ENCODE results near the gene FRMPD1. TPM values are rescaled to one million over a fixed set of nuclear protein-coding genes. Genes with fewer than 3 reads are reported as not detected.
"Not testable (repeated sequence)": the region's sequence is repeated elsewhere in the genome, so short reads cannot be mapped to it uniquely, and the experiment has no call there.

The FRMPD1 gene
- total and polyA plus RNA-seq, 3 experiments from 2014 or later, result not detected

GRCh38 chr9:37740631-37741328 lies 90.0 kb downstream of the FRMPD1 start:
- H3K4me1 Mint-ChIP-seq, result no peaks in the 10 kb centered on the region
- ChIA-PET CTCF (no interaction called here), POLR2A (no interaction called here)
- H3K27ac ChIP-seq (ENCODE audit: low read depth, low read length), result no peak overlapping the region
- H3K9me3 Mint-ChIP-seq, result no peaks in the 10 kb centered on the region
- H3K27me3 ChIP-seq (ENCODE audit: insufficient read depth, low read length, poor library complexity, severe bottlenecking), result no peaks in the 10 kb centered on the region
- H3K9me3 ChIP-seq (ENCODE audit: low read length), result no peaks in the 10 kb centered on the region
- H3K4me1 ChIP-seq (ENCODE audit: insufficient read depth, low read length), result no peaks in the 10 kb centered on the region
- no peak for DNase-seq
- no peak overlapping the region for H3K4me3 Mint-ChIP-seq
- peaks cover 4 to 10% of the 10 kb centered on the region in 2 donors for H3K27me3 Mint-ChIP-seq
- no peaks in the 10 kb centered on the region for H3K36me3 ChIP-seq (ENCODE audit: insufficient read depth, low read length)
- no peaks in the 10 kb centered on the region for H3K36me3 Mint-ChIP-seq
- H3K4me3 ChIP-seq (ENCODE audit: low read length), result no peak overlapping the region
- H3K27ac Mint-ChIP-seq, result peak overlapping the region in 1 of 8 donors; percentile 86

GRCh38 chr9:37745970-37746369 lies 95.2 kb downstream of the FRMPD1 start:
- Mint-ChIP-seq H3K4me1 (peaks cover 0 to 5% (median 4%) of the 10 kb centered on the region in 3 donors), H3K27me3 (peaks cover 0 to 7% of the 10 kb centered on the region in 2 donors), H3K9me3 (no peaks in the 10 kb centered on the region), H3K27ac (no peak overlapping the region), H3K36me3 (no peaks in the 10 kb centered on the region), H3K4me3 (no peak overlapping the region)
- no peak overlapping the region for H3K27ac ChIP-seq (ENCODE audit: low read depth, low read length)
- H3K4me1 ChIP-seq (ENCODE audit: insufficient read depth, low read length), result no peaks in the 10 kb centered on the region
- CTCF ChIA-PET, result interaction anchor here (1.6 kb wide), 1 partner anchor 12 kb away, joined by 3 read pairs; no protein-coding TSS in a partner anchor
- POLR2A ChIA-PET, result no interaction called here
- no peaks in the 10 kb centered on the region for H3K27me3 ChIP-seq (ENCODE audit: insufficient read depth, low read length, poor library complexity, severe bottlenecking)
- no peaks in the 10 kb centered on the region for H3K9me3 ChIP-seq (ENCODE audit: low read length)
- no peaks in the 10 kb centered on the region for H3K36me3 ChIP-seq (ENCODE audit: insufficient read depth, low read length)
- DNase-seq, result no peak
- H3K4me3 ChIP-seq (ENCODE audit: low read length), result no peak overlapping the region

GRCh38 chr9:37746448-37747270 lies 95.9 kb downstream of the FRMPD1 start:
- no peaks in the 10 kb centered on the region for H3K9me3 ChIP-seq (ENCODE audit: low read length)
- H3K27ac ChIP-seq (ENCODE audit: low read depth, low read length), result no peak overlapping the region
- H3K4me1 ChIP-seq (ENCODE audit: insufficient read depth, low read length), result no peaks in the 10 kb centered on the region
- no peak overlapping the region for H3K27ac Mint-ChIP-seq
- H3K9me3 Mint-ChIP-seq, result no peaks in the 10 kb centered on the region
- H3K27me3 ChIP-seq (ENCODE audit: insufficient read depth, low read length, poor library complexity, severe bottlenecking), result no peaks in the 10 kb centered on the region
- H3K4me3 ChIP-seq (ENCODE audit: low read length), result no peak overlapping the region
- no peaks in the 10 kb centered on the region for H3K36me3 Mint-ChIP-seq
- H3K4me3 Mint-ChIP-seq, result no peak overlapping the region
- no peak for DNase-seq
- H3K36me3 ChIP-seq (ENCODE audit: insufficient read depth, low read length), result no peaks in the 10 kb centered on the region
- ChIA-PET CTCF (no interaction called here), POLR2A (no interaction called here)
- H3K4me1 Mint-ChIP-seq, result peaks cover 0 to 6% (median 5%) of the 10 kb centered on the region in 3 donors
- peaks cover 0 to 7% of the 10 kb centered on the region in 2 donors for H3K27me3 Mint-ChIP-seq

GRCh38 chr9:37747271-37747753 lies 96.6 kb downstream of the FRMPD1 start:
- H3K4me3 Mint-ChIP-seq, result no peak overlapping the region
- CTCF ChIA-PET, result interaction anchor here (0.9 kb wide), 1 partner anchor 12 kb away, joined by 5 read pairs; no protein-coding TSS in a partner anchor

GRCh38 chr9:37749129-37749528 lies 98.4 kb downstream of the FRMPD1 start:
- H3K36me3 ChIP-seq (ENCODE audit: insufficient read depth, low read length), result no peaks in the 10 kb centered on the region
- POLR2A ChIA-PET, result no interaction called here
- H3K4me3 ChIP-seq (ENCODE audit: low read length), result no peak overlapping the region
- CTCF ChIA-PET, result no interaction called here
- Mint-ChIP-seq H3K36me3 (peaks cover 0 to 7% (median 0%) of the 10 kb centered on the region in 3 donors), H3K9me3 (no peaks in the 10 kb centered on the region), H3K27ac (no peak overlapping the region), H3K4me3 (peak overlapping the region in 1 of 7 donors; percentile 66), H3K4me1 (peaks cover 14 to 21% (median 18%) of the 10 kb centered on the region in 3 donors), H3K27me3 (peaks cover 0 to 4% of the 10 kb centered on the region in 2 donors)
- no peak overlapping the region for H3K27ac ChIP-seq (ENCODE audit: low read depth, low read length)
- no peak for DNase-seq
- peaks cover 7% of the 10 kb centered on the region for H3K4me1 ChIP-seq (ENCODE audit: insufficient read depth, low read length)
- no peaks in the 10 kb centered on the region for H3K27me3 ChIP-seq (ENCODE audit: insufficient read depth, low read length, poor library complexity, severe bottlenecking)
- no peaks in the 10 kb centered on the region for H3K9me3 ChIP-seq (ENCODE audit: low read length)

More at GRCh38 chr9:37747271-37747753, 96.6 kb downstream of the FRMPD1 start:
- peaks cover 0 to 6% of the 10 kb centered on the region in 2 donors for H3K27me3 Mint-ChIP-seq
- no peak overlapping the region for H3K27ac ChIP-seq (ENCODE audit: low read depth, low read length)
- H3K9me3 ChIP-seq (ENCODE audit: low read length), result no peaks in the 10 kb centered on the region
- no peaks in the 10 kb centered on the region for H3K27me3 ChIP-seq (ENCODE audit: insufficient read depth, low read length, poor library complexity, severe bottlenecking)
- DNase-seq, result peak; percentile 9 to 66 (median 24)
- H3K4me1 Mint-ChIP-seq, result peaks cover 0 to 6% (median 5%) of the 10 kb centered on the region in 3 donors
- no peak overlapping the region for H3K27ac Mint-ChIP-seq
- H3K4me3 ChIP-seq (ENCODE audit: low read length), result no peak overlapping the region
- no peaks in the 10 kb centered on the region for H3K9me3 Mint-ChIP-seq
- H3K4me1 ChIP-seq (ENCODE audit: insufficient read depth, low read length), result no peaks in the 10 kb centered on the region
- H3K36me3 Mint-ChIP-seq, result no peaks in the 10 kb centered on the region
- POLR2A ChIA-PET, result no interaction called here
- no peaks in the 10 kb centered on the region for H3K36me3 ChIP-seq (ENCODE audit: insufficient read depth, low read length)

GRCh38 chr9:37751186-37751585 lies 100.4 kb downstream of the FRMPD1 start:
- POLR2A ChIA-PET, result interaction anchor here (0.7 kb wide), 1 partner anchor 111 kb away, joined by 3 read pairs; no protein-coding TSS in a partner anchor
- CTCF ChIA-PET, result interaction anchor here (1.2 kb wide), 1 partner anchor 159 kb away, joined by 3 read pairs; no protein-coding TSS in a partner anchor
- H3K27me3 Mint-ChIP-seq, result peaks cover 0 to 1% of the 10 kb centered on the region in 2 donors
- Histone ChIP-seq H3K27ac (ENCODE audit: low read depth, low read length) (no peak overlapping the region), H3K36me3 (ENCODE audit: insufficient read depth, low read length) (no peaks in the 10 kb centered on the region), H3K4me1 (ENCODE audit: insufficient read depth, low read length) (peaks cover 16% of the 10 kb centered on the region), H3K4me3 (ENCODE audit: low read length) (no peak overlapping the region), H3K27me3 (ENCODE audit: insufficient read depth, low read length, poor library complexity, severe bottlenecking) (no peaks in the 10 kb centered on the region), H3K9me3 (ENCODE audit: low read length) (no peaks in the 10 kb centered on the region)
- peaks cover 31 to 40% (median 32%) of the 10 kb centered on the region in 3 donors for H3K4me1 Mint-ChIP-seq
- peak overlapping the region in 3 of 8 donors; percentile 42 to 78 (median 71) for H3K27ac Mint-ChIP-seq
- peak overlapping the region in 6 of 7 donors; percentile 11 to 78 (median 44) for H3K4me3 Mint-ChIP-seq
- H3K36me3 Mint-ChIP-seq, result peaks cover 0 to 7% (median 0%) of the 10 kb centered on the region in 3 donors
- DNase-seq, result no peak
- H3K9me3 Mint-ChIP-seq, result no peaks in the 10 kb centered on the region

GRCh38 chr9:37751704-37752103 lies 101.0 kb downstream of the FRMPD1 start:
- peaks cover 16% of the 10 kb centered on the region for H3K4me1 ChIP-seq (ENCODE audit: insufficient read depth, low read length)
- H3K36me3 Mint-ChIP-seq; H3K27ac Mint-ChIP-seq; H3K9me3 Mint-ChIP-seq; POLR2A ChIA-PET; H3K27me3 ChIP-seq (ENCODE audit: insufficient read depth, low read length, poor library complexity, severe bottlenecking); H3K4me3 Mint-ChIP-seq; H3K27ac ChIP-seq (ENCODE audit: low read depth, low read length); DNase-seq; H3K4me3 ChIP-seq (ENCODE audit: low read length); H3K9me3 ChIP-seq (ENCODE audit: low read length); H3K27me3 Mint-ChIP-seq; H3K36me3 ChIP-seq (ENCODE audit: insufficient read depth, low read length): not testable (repeated sequence)
- peaks cover 33 to 43% (median 33%) of the 10 kb centered on the region in 3 donors for H3K4me1 Mint-ChIP-seq
- CTCF ChIA-PET, result interaction anchor here (1.6 kb wide), 1 partner anchor 12 kb away, joined by 3 read pairs; no protein-coding TSS in a partner anchor

Data from CD8-positive, alpha-beta memory T cell (primary cell).